DMS 273 (cell line): Measurements from ENCODE around the gene COX10.
"Not testable (repeated sequence)": the region's sequence is repeated elsewhere in the genome, so short reads cannot be mapped to it uniquely, and the experiment has no call there.

Experiments used
- DNase-seq: peaks from one replicate; lab custom pipeline; 2025; ENCODE audit not compliant: unreplicated experiment; lab: John Stamatoyannopoulos, UW

The COX10 gene

GRCh38 chr17:14204084-14204483 lies 134.8 kb downstream of the COX10 start:
- DNase-seq: no peak

- no peak for DNase-seq
These were observed 135.2 kb downstream of the COX10 start for GRCh38 chr17:14204546-14204945.

- no peak for DNase-seq
These were observed 136.1 kb downstream of the COX10 start for GRCh38 chr17:14205380-14205779.

GRCh38 chr17:14205992-14206461 lies 136.7 kb downstream of the COX10 start:
- DNase-seq: no peak

- no peak for DNase-seq
These were observed 137.6 kb downstream of the COX10 start for GRCh38 chr17:14206891-14207290.

GRCh38 chr17:14207791-14208190 lies 138.5 kb downstream of the COX10 start:
- no peak for DNase-seq

- DNase-seq: no peak
These were observed 139.9 kb downstream of the COX10 start for GRCh38 chr17:14209215-14209614.

- no peak for DNase-seq
These were observed 141.9 kb downstream of the COX10 start for GRCh38 chr17:14211246-14211645.

- DNase-seq: peak; percentile 6
These were observed 142.5 kb downstream of the COX10 start for GRCh38 chr17:14211801-14212200.

GRCh38 chr17:14212401-14212800 lies 143.1 kb downstream of the COX10 start:
- DNase-seq: no peak

- DNase-seq: no peak
These were observed 145.0 kb downstream of the COX10 start for GRCh38 chr17:14214271-14214670.

GRCh38 chr17:14222611-14223010 lies 153.3 kb downstream of the COX10 start:
- no peak for DNase-seq

- no peak for DNase-seq
These were observed 156.1 kb downstream of the COX10 start for GRCh38 chr17:14225254-14225980.

GRCh38 chr17:14227052-14227451 lies 157.7 kb downstream of the COX10 start:
- DNase-seq: no peak

GRCh38 chr17:14228903-14229302 lies 159.6 kb downstream of the COX10 start:
- DNase-seq: peak; percentile 1

- not testable (repeated sequence) for DNase-seq
These were observed 161.9 kb downstream of the COX10 start for GRCh38 chr17:14231187-14231586.

GRCh38 chr17:14235047-14235446 lies 165.7 kb downstream of the COX10 start:
- DNase-seq: not testable (repeated sequence)

GRCh38 chr17:14236032-14236431 lies 166.7 kb downstream of the COX10 start:
- DNase-seq: not testable (repeated sequence)

GRCh38 chr17:14236762-14237161 lies 167.5 kb downstream of the COX10 start, which contains the start of gene CDRT15:
Gene CDRT15, minus strand, starts transcription at chr17:14236862. Its CDS starts 29 bp downstream, at chr17:14236833.
- not testable (repeated sequence) for DNase-seq

GRCh38 chr17:14239271-14239670 lies 170.0 kb downstream of the COX10 start:
- not testable (repeated sequence) for DNase-seq

GRCh38 chr17:14245002-14245401 lies 175.7 kb downstream of the COX10 start:
- no peak for DNase-seq

GRCh38 chr17:14245629-14246028 lies 176.3 kb downstream of the COX10 start:
- no peak for DNase-seq
